MM.1S (cell line): ENCODE measurements around the gene APPL1.

Experiments used
- CTCF ChIP-seq: fragments of 300-600 bp; sonication (generic); IDR thresholded peaks from 2 replicates; pipeline ENCODE4 v1.5.1; 2016; ENCODE audit warnings: antibody characterized with exemption, low read length, mixed read lengths
- EZH2 ChIP-seq: fragments of 300-600 bp; sonication (generic); optimal IDR thresholded peaks from 2 replicates; pipeline ENCODE3; 2017; ENCODE audit warnings: low read depth, mild to moderate bottlenecking, antibody characterized with exemption, low read length, mixed read lengths

GRCh38 chr3:57224856-57225255, 2.7 kb upstream of the APPL1 start:
- TF ChIP-seq EZH2 (no peak), CTCF (no peak)
